WTC11 (cell line): ENCODE measurements around the gene KLC1. TPM values are rescaled to one million over a fixed set of nuclear protein-coding genes. Genes with fewer than 3 reads are reported as not detected.

Source experiments
- ATAC-seq: fragments of 200-7000 bp; cut with Tn5 transposase; 2 replicates; pipeline ENCODE4 v1.10.0; 2021; ENCODE audit warnings: mild to moderate bottlenecking, moderate library complexity
- CTCF ChIA-PET: fragments of 300-600 bp; sonication (Branson Sonifier 250); formaldehyde crosslinking; loops from one replicate; lab custom pipeline; 2021; ENCODE audit warnings: antibody characterized with exemption; lab: Charles Lee
- POLR2A ChIA-PET: fragments of 350-600 bp; sonication (Branson Sonifier 250); formaldehyde crosslinking; loops from one replicate; lab custom pipeline; 2021; ENCODE audit warnings: antibody characterized with exemption; lab: Charles Lee
- DNase-seq: peaks from one replicate; pipeline ENCODE4 v3.0.0; 2021; ENCODE audit warnings: low spot score
- H3K27ac Mint-ChIP-seq: 2 replicates; pipeline ENCODE4 v1.8.0; 2021; ENCODE audit warnings: mixed read lengths
- H3K27me3 Mint-ChIP-seq: 2 replicates; pipeline ENCODE4 v1.8.0; 2021; ENCODE audit warnings: low read depth, mild to moderate bottlenecking, moderate library complexity, mixed read lengths
- H3K36me3 Mint-ChIP-seq: 2 replicates; pipeline ENCODE4 v1.8.0; 2021; ENCODE audit warnings: mixed read lengths
- H3K4me1 Mint-ChIP-seq: 2 replicates; pipeline ENCODE4 v1.8.0; 2022; ENCODE audit warnings: mixed read lengths
- H3K4me3 Mint-ChIP-seq: 2 replicates; pipeline ENCODE4 v1.8.0; 2021; ENCODE audit warnings: mild to moderate bottlenecking, moderate library complexity, mixed read lengths
- H3K9me3 Mint-ChIP-seq: 2 replicates; pipeline ENCODE4 v1.8.0; 2021; ENCODE audit warnings: mixed read lengths
- ARID4B ChIP-seq: sonication (generic); formaldehyde crosslinking; IDR thresholded peaks from 2 replicates; pipeline ENCODE4 v1.8.0; 2023; ENCODE audit warnings: missing genetic modification reagents, mild to moderate bottlenecking, borderline replicate concordance
- CTCF ChIP-seq: fragments of 200-600 bp; IDR thresholded peaks from 2 replicates; pipeline ENCODE4 v1.8.0; 2022; ENCODE audit warnings: antibody characterized with exemption
- ELF4 ChIP-seq: sonication (generic); formaldehyde crosslinking; IDR thresholded peaks from 2 replicates; pipeline ENCODE4 v1.8.1; 2022; ENCODE audit warnings: low read depth, mild to moderate bottlenecking, moderate library complexity, missing genetic modification reagents
- ETV6 ChIP-seq: sonication (generic); formaldehyde crosslinking; IDR thresholded peaks from 2 replicates; pipeline ENCODE4 v1.8.1; 2022; ENCODE audit warnings: mild to moderate bottlenecking, missing genetic modification reagents
- FOXJ3 ChIP-seq: sonication (generic); formaldehyde crosslinking; IDR thresholded peaks from 2 replicates; pipeline ENCODE4 v1.9.0; 2021; ENCODE audit warnings: missing genetic modification reagents, mild to moderate bottlenecking, borderline replicate concordance
- FOXK1 ChIP-seq: sonication (generic); formaldehyde crosslinking; IDR thresholded peaks from 2 replicates; pipeline ENCODE4 v1.8.0; 2022; ENCODE audit warnings: mild to moderate bottlenecking, moderate library complexity, missing genetic modification reagents
- GRHL2 ChIP-seq: fragments of 250-450 bp; sonication (Bioruptor Pico); IDR thresholded peaks from 2 replicates; pipeline ENCODE4 v1.8.0; 2022; ENCODE audit warnings: mild to moderate bottlenecking, moderate library complexity; ENCODE audit not compliant: insufficient replicate concordance, severe bottlenecking
- JUN ChIP-seq: sonication (generic); formaldehyde crosslinking; IDR thresholded peaks from 2 replicates; pipeline ENCODE4 v1.8.0; 2023; ENCODE audit warnings: mild to moderate bottlenecking, missing genetic modification reagents
- KAT7 ChIP-seq: sonication (generic); formaldehyde crosslinking; IDR thresholded peaks from 2 replicates; pipeline ENCODE4 v1.8.1; 2023; ENCODE audit warnings: missing genetic modification reagents, mild to moderate bottlenecking, borderline replicate concordance
- OVOL2 ChIP-seq: fragments of 250-450 bp; sonication (Bioruptor Pico); IDR thresholded peaks from 2 replicates; pipeline ENCODE4 v1.9.0; 2021; ENCODE audit warnings: mild to moderate bottlenecking, borderline replicate concordance
- STAT6 ChIP-seq: sonication (generic); formaldehyde crosslinking; conservative IDR thresholded peaks from 2 replicates; pipeline ENCODE4 v1.8.1; 2023; ENCODE audit warnings: mild to moderate bottlenecking, low read depth, missing genetic modification reagents, moderate library complexity
- ZBTB21 ChIP-seq: sonication (generic); formaldehyde crosslinking; IDR thresholded peaks from 2 replicates; pipeline ENCODE4 v1.8.1; 2023; ENCODE audit warnings: mild to moderate bottlenecking, missing genetic modification reagents, borderline replicate concordance
- ZNF121 ChIP-seq: sonication (generic); formaldehyde crosslinking; IDR thresholded peaks from 2 replicates; pipeline ENCODE4 v1.8.0; 2023; ENCODE audit warnings: missing genetic modification reagents
- ZSCAN18 ChIP-seq: fragments of 250-450 bp; sonication (Bioruptor Pico); IDR thresholded peaks from 2 replicates; pipeline ENCODE4 v2.1.2; 2022; ENCODE audit warnings: mild to moderate bottlenecking, moderate library complexity
- total RNA-seq: library from RNA; stranded (reverse); gene quantifications from 3 replicates; pipeline ENCODE4 v1.2.3, GENCODE V29; 2021
- TF ChIP-seq, protein P1 (sequence below): fragments of 250-450 bp; sonication (Bioruptor Pico); IDR thresholded peaks from 2 replicates; pipeline ENCODE4 v1.9.0; 2021; ENCODE audit warnings: moderate library complexity, mild to moderate bottlenecking, inconsistent platforms, borderline replicate concordance
- TF ChIP-seq, protein P2 (sequence below): sonication (generic); formaldehyde crosslinking; IDR thresholded peaks from 2 replicates; pipeline ENCODE4 v1.8.1; 2023; ENCODE audit warnings: mild to moderate bottlenecking, missing genetic modification reagents
- TF ChIP-seq, protein P3 (sequence below): fragments of 250-450 bp; sonication (Bioruptor Pico); IDR thresholded peaks from 2 replicates; pipeline ENCODE4 v1.9.0; 2021; ENCODE audit warnings: mild to moderate bottlenecking

KLC1 gene
- total RNA-seq, 1 experiment from 2014 or later = 171 TPM

DNA sequence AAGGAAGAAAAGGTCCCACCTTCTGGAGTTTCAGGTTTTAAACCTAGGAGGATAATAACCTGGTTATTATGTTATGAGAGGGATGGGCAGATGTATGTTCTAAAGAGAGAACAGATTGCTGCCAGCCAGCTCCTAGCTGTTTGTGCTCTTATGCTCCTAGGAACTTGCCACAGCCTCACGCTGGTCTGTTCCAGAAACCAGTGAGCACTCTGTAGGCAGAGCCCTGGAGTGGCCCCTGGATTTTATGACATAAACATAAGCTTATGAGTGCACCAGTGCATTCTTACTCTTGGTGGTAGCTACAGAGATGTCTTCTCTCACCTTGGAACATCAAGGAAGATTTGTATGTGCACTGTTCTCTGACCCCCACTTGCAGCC, 27.7 kb downstream of the KLC1 start:
- ChIA-PET CTCF (interaction anchor here (0.6 to 0.9 kb wide), 2 partner anchors 85 to 421 kb away, joined by 3 to 4 read pairs; no protein-coding TSS in a partner anchor), POLR2A (no interaction called here)
- no peak for ATAC-seq

GRCh38 chr14:103657471-103657870, 28.5 kb downstream of the KLC1 start:
- Mint-ChIP-seq H3K9me3 (no peaks in the 10 kb centered on the region), H3K27me3 (no peaks in the 10 kb centered on the region), H3K4me1 (no peaks in the 10 kb centered on the region), H3K36me3 (peaks cover 49% of the 10 kb centered on the region), H3K27ac (no peak overlapping the region), H3K4me3 (no peak overlapping the region)
- no peak for DNase-seq
- ChIA-PET CTCF (no interaction called here), POLR2A (no interaction called here)
- no peak for ATAC-seq
- TF ChIP-seq ZBTB21 (CRISPR knock-in tag) (no peak), CTCF (no peak), ZSCAN18 (CRISPR knock-in tag) (no peak), ELF4 (CRISPR knock-in tag) (no peak), ARID4B (CRISPR knock-in tag) (no peak), KAT7 (CRISPR knock-in tag) (no peak), ZNF121 (CRISPR knock-in tag) (no peak), FOXK1 (CRISPR knock-in tag) (no peak), JUN (CRISPR knock-in tag) (no peak), FOXJ3 (CRISPR knock-in tag) (no peak), GRHL2 (CRISPR knock-in tag) (no peak), OVOL2 (CRISPR knock-in tag) (no peak)
- TF ChIP-seq, protein P1, sequence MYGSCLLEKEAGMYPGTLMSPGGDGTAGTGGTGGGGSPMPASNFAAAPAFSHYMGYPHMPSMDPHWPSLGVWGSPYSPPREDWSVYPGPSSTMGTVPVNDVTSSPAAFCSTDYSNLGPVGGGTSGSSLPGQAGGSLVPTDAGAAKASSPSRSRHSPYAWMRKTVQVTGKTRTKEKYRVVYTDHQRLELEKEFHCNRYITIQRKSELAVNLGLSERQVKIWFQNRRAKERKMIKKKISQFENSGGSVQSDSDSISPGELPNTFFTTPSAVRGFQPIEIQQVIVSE (CRISPR knock-in tag) = no peak
- TF ChIP-seq, protein P2, sequence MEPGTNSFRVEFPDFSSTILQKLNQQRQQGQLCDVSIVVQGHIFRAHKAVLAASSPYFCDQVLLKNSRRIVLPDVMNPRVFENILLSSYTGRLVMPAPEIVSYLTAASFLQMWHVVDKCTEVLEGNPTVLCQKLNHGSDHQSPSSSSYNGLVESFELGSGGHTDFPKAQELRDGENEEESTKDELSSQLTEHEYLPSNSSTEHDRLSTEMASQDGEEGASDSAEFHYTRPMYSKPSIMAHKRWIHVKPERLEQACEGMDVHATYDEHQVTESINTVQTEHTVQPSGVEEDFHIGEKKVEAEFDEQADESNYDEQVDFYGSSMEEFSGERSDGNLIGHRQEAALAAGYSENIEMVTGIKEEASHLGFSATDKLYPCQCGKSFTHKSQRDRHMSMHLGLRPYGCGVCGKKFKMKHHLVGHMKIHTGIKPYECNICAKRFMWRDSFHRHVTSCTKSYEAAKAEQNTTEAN (CRISPR knock-in tag) = no peak
- TF ChIP-seq, protein P3, sequence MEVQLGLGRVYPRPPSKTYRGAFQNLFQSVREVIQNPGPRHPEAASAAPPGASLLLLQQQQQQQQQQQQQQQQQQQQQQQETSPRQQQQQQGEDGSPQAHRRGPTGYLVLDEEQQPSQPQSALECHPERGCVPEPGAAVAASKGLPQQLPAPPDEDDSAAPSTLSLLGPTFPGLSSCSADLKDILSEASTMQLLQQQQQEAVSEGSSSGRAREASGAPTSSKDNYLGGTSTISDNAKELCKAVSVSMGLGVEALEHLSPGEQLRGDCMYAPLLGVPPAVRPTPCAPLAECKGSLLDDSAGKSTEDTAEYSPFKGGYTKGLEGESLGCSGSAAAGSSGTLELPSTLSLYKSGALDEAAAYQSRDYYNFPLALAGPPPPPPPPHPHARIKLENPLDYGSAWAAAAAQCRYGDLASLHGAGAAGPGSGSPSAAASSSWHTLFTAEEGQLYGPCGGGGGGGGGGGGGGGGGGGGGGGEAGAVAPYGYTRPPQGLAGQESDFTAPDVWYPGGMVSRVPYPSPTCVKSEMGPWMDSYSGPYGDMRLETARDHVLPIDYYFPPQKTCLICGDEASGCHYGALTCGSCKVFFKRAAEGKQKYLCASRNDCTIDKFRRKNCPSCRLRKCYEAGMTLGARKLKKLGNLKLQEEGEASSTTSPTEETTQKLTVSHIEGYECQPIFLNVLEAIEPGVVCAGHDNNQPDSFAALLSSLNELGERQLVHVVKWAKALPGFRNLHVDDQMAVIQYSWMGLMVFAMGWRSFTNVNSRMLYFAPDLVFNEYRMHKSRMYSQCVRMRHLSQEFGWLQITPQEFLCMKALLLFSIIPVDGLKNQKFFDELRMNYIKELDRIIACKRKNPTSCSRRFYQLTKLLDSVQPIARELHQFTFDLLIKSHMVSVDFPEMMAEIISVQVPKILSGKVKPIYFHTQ = no peak

More for the DNA sequence above, 27.7 kb downstream of the KLC1 start:
- Mint-ChIP-seq H3K9me3 (no peaks in the 10 kb centered on the region), H3K36me3 (peaks cover 43% of the 10 kb centered on the region), H3K4me1 (no peaks in the 10 kb centered on the region), H3K27me3 (no peaks in the 10 kb centered on the region), H3K27ac (no peak overlapping the region), H3K4me3 (no peak overlapping the region)
- TF ChIP-seq STAT6 (CRISPR knock-in tag) (no peak), ETV6 (CRISPR knock-in tag) (no peak)
- DNase-seq = no peak
